Activated naive CD4-positive, alpha-beta T cell treated with anti-CD3 and anti-CD28 coated beads, Interleukin-2, amount 10 ng/mL, durations not matched to agents 7 days and 5 days (primary cell): ENCODE results near the gene CIBAR2.

Experiments
- CTCF ChIA-PET: fragments of 350-600 bp; sonication (Branson Sonifier 250); formaldehyde crosslinking; loops from one replicate; lab custom pipeline; 2021; ENCODE audit warnings: antibody characterized with exemption; lab: Charles Lee
- DNase-seq: peaks from one replicate; pipeline ENCODE4 v3.0.0-alpha.2; 2020
- H3K27ac Mint-ChIP-seq: one replicate; pipeline ENCODE4 v1.8.0; 2021; ENCODE audit warnings: mild to moderate bottlenecking, moderate library complexity, mixed read lengths
- H3K27me3 Mint-ChIP-seq: one replicate; pipeline ENCODE4 v1.8.0; 2021; ENCODE audit warnings: mild to moderate bottlenecking, mixed read lengths
- H3K36me3 Mint-ChIP-seq: one replicate; pipeline ENCODE4 v1.8.0; 2021; ENCODE audit warnings: mixed read lengths
- H3K4me1 Mint-ChIP-seq: one replicate; pipeline ENCODE4 v1.8.0; 2021; ENCODE audit warnings: mixed read lengths
- H3K4me3 Mint-ChIP-seq: one replicate; pipeline ENCODE4 v1.8.0; 2021; ENCODE audit warnings: mild to moderate bottlenecking, moderate library complexity, mixed read lengths
- H3K9me3 Mint-ChIP-seq: one replicate; pipeline ENCODE4 v1.8.0; 2021; ENCODE audit warnings: mixed read lengths

Gene CIBAR2

GRCh38 chr16:85093705-85094104 lies 18.6 kb downstream of the CIBAR2 start:
- Mint-ChIP-seq H3K27ac (no peak overlapping the region), H3K9me3 (no peaks in the 10 kb centered on the region), H3K4me3 (no peak overlapping the region), H3K36me3 (no peaks in the 10 kb centered on the region), H3K4me1 (peaks cover 15% of the 10 kb centered on the region), H3K27me3 (peaks cover 36% of the 10 kb centered on the region)
- DNase-seq: no peak
- CTCF ChIA-PET: no interaction called here

- Mint-ChIP-seq H3K27me3 (peaks cover 30% of the 10 kb centered on the region), H3K36me3 (no peaks in the 10 kb centered on the region), H3K27ac (no peak overlapping the region), H3K4me3 (no peak overlapping the region), H3K4me1 (peaks cover 15% of the 10 kb centered on the region), H3K9me3 (no peaks in the 10 kb centered on the region)
- CTCF ChIA-PET: no interaction called here
- no peak for DNase-seq
These were observed 19.4 kb downstream of the CIBAR2 start for GRCh38 chr16:85092851-85093250.

- DNase-seq: no peak
- no peak overlapping the region for H3K4me3 Mint-ChIP-seq
- H3K27me3 Mint-ChIP-seq: peaks cover 25% of the 10 kb centered on the region
- H3K4me1 Mint-ChIP-seq: peaks cover 15% of the 10 kb centered on the region
- H3K9me3 Mint-ChIP-seq: no peaks in the 10 kb centered on the region
- no peak overlapping the region for H3K27ac Mint-ChIP-seq
- CTCF ChIA-PET: interaction anchor here (1.4 kb wide), 1 partner anchor 20 kb away, joined by 3 read pairs; the partner anchor contains the start of gene CIBAR2
- no peaks in the 10 kb centered on the region for H3K36me3 Mint-ChIP-seq
These were observed 20.0 kb downstream of the CIBAR2 start for GRCh38 chr16:85092309-85092708.

- DNase-seq: no peak
- CTCF ChIA-PET: interaction anchor here (0.7 to 1.4 kb wide), 2 partner anchors 21 to 23 kb away, joined by 3 to 4 read pairs; partner anchors contain the start of gene CIBAR2
- peak overlapping the region; percentile 45 for H3K27ac Mint-ChIP-seq
These were observed 20.8 kb downstream of the CIBAR2 start for GRCh38 chr16:85091522-85091910.

GRCh38 chr16:85090873-85091521 lies 21.3 kb downstream of the CIBAR2 start:
- Mint-ChIP-seq H3K4me3 (no peak overlapping the region), H3K27me3 (peaks cover 15% of the 10 kb centered on the region), H3K9me3 (no peaks in the 10 kb centered on the region), H3K36me3 (no peaks in the 10 kb centered on the region), H3K27ac (no peak overlapping the region), H3K4me1 (peaks cover 21% of the 10 kb centered on the region)
- no peak for DNase-seq
- CTCF ChIA-PET: interaction anchor here (0.7 to 1.4 kb wide), 2 partner anchors 21 to 24 kb away, joined by 3 to 4 read pairs; partner anchors contain the start of gene CIBAR2

More at GRCh38 chr16:85091522-85091910, 20.8 kb downstream of the CIBAR2 start:
- Mint-ChIP-seq H3K9me3 (no peaks in the 10 kb centered on the region), H3K4me3 (no peak overlapping the region), H3K36me3 (no peaks in the 10 kb centered on the region), H3K27me3 (peaks cover 19% of the 10 kb centered on the region), H3K4me1 (peaks cover 19% of the 10 kb centered on the region)

- no peak overlapping the region for H3K4me3 Mint-ChIP-seq
- peaks cover 21% of the 10 kb centered on the region for H3K4me1 Mint-ChIP-seq
- CTCF ChIA-PET: no interaction called here
- H3K9me3 Mint-ChIP-seq: no peaks in the 10 kb centered on the region
- no peaks in the 10 kb centered on the region for H3K36me3 Mint-ChIP-seq
- H3K27me3 Mint-ChIP-seq: peaks cover 8% of the 10 kb centered on the region
- no peak overlapping the region for H3K27ac Mint-ChIP-seq
- DNase-seq: no peak
These were observed 22.1 kb downstream of the CIBAR2 start for GRCh38 chr16:85090181-85090580.

- H3K27ac Mint-ChIP-seq: no peak overlapping the region
- no peaks in the 10 kb centered on the region for H3K9me3 Mint-ChIP-seq
- peaks cover 5% of the 10 kb centered on the region for H3K27me3 Mint-ChIP-seq
- CTCF ChIA-PET: no interaction called here
- H3K36me3 Mint-ChIP-seq: no peaks in the 10 kb centered on the region
- DNase-seq: no peak
- no peak overlapping the region for H3K4me3 Mint-ChIP-seq
- H3K4me1 Mint-ChIP-seq: peaks cover 21% of the 10 kb centered on the region
These were observed 22.7 kb downstream of the CIBAR2 start for GRCh38 chr16:85089525-85089924.

- H3K27ac Mint-ChIP-seq: no peak overlapping the region
These were observed 23.6 kb downstream of the CIBAR2 start for GRCh38 chr16:85088570-85089199.

GRCh38 chr16:85087899-85088569 lies 24.2 kb downstream of the CIBAR2 start:
- H3K27ac Mint-ChIP-seq: no peak overlapping the region
- H3K27me3 Mint-ChIP-seq: peaks cover 5% of the 10 kb centered on the region
- no peak for DNase-seq
- H3K9me3 Mint-ChIP-seq: no peaks in the 10 kb centered on the region
- H3K4me1 Mint-ChIP-seq: peaks cover 22% of the 10 kb centered on the region
- CTCF ChIA-PET: interaction anchor here (2.4 to 2.9 kb wide), 2 partner anchors 32 to 60 kb away, joined by 22 to 23 read pairs; partner anchors contain the start of gene KIAA0513
- H3K36me3 Mint-ChIP-seq: no peaks in the 10 kb centered on the region
- H3K4me3 Mint-ChIP-seq: no peak overlapping the region

More at GRCh38 chr16:85088570-85089199, 23.6 kb downstream of the CIBAR2 start:
- CTCF ChIA-PET: interaction anchor here (0.6 kb wide), 1 partner anchor 214 kb away, joined by 3 read pairs; no protein-coding TSS in a partner anchor
- no peaks in the 10 kb centered on the region for H3K9me3 Mint-ChIP-seq
- peaks cover 5% of the 10 kb centered on the region for H3K27me3 Mint-ChIP-seq
- no peak overlapping the region for H3K4me3 Mint-ChIP-seq
- H3K36me3 Mint-ChIP-seq: no peaks in the 10 kb centered on the region
- peaks cover 21% of the 10 kb centered on the region for H3K4me1 Mint-ChIP-seq
- no peak for DNase-seq

GRCh38 chr16:85086347-85087291 lies 25.7 kb downstream of the CIBAR2 start:
- Mint-ChIP-seq H3K9me3 (no peaks in the 10 kb centered on the region), H3K27me3 (peaks cover 10% of the 10 kb centered on the region), H3K27ac (peak overlapping the region; percentile 33), H3K36me3 (no peaks in the 10 kb centered on the region), H3K4me3 (no peak overlapping the region), H3K4me1 (peaks cover 22% of the 10 kb centered on the region)
- peak; percentile 87 for DNase-seq
- CTCF ChIA-PET: interaction anchor here (0.6 to 2.9 kb wide), 20 partner anchors 9 to 464 kb away, joined by 3 to 23 read pairs (median 4); partner anchors contain the start of genes KIAA0513 and ZDHHC7

GRCh38 chr16:85085721-85086120 lies 26.6 kb downstream of the CIBAR2 start:
- Mint-ChIP-seq H3K27ac (no peak overlapping the region), H3K36me3 (no peaks in the 10 kb centered on the region)

GRCh38 chr16:85084841-85085510 lies 27.3 kb downstream of the CIBAR2 start:
- peaks cover 17% of the 10 kb centered on the region for H3K27me3 Mint-ChIP-seq
- H3K36me3 Mint-ChIP-seq: no peaks in the 10 kb centered on the region
- no peak for DNase-seq
- no peaks in the 10 kb centered on the region for H3K9me3 Mint-ChIP-seq
- no peak overlapping the region for H3K4me3 Mint-ChIP-seq
- no peak overlapping the region for H3K27ac Mint-ChIP-seq
- peaks cover 8% of the 10 kb centered on the region for H3K4me1 Mint-ChIP-seq
- CTCF ChIA-PET: interaction anchor here (0.9 to 2.9 kb wide), 4 partner anchors 26 to 51 kb away, joined by 3 to 22 read pairs (median 7); no protein-coding TSS in a partner anchor

More at GRCh38 chr16:85085721-85086120, 26.6 kb downstream of the CIBAR2 start:
- Mint-ChIP-seq H3K27me3 (peaks cover 16% of the 10 kb centered on the region), H3K4me3 (no peak overlapping the region), H3K4me1 (peaks cover 15% of the 10 kb centered on the region), H3K9me3 (no peaks in the 10 kb centered on the region)
- CTCF ChIA-PET: interaction anchor here (0.9 to 2.9 kb wide), 6 partner anchors 27 to 72 kb away, joined by 3 to 23 read pairs (median 7); partner anchors contain the start of gene KIAA0513
- no peak for DNase-seq
